ENCODE results near the gene SNCB.

DNA sequence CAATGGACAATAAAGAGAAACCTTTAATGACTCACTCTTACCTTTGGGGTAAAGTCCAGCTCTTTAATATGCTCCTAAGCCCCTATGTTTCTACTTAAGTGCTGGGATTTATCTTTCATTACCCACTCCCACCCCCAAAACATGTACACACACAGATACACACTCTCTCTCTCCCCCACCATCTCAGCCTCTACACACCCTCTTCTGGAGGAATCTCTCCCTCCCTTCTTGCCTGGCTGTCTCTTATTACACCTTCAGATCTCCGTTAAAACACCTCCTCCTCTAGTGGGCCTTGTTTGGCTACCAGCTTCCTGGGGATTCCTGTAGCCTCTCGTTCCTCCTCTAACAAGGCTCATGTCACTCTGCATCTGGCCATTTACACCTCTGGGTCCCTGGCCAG, 27.2 kb downstream of the SNCB start:
- TF ChIP-seq, protein P1, sequence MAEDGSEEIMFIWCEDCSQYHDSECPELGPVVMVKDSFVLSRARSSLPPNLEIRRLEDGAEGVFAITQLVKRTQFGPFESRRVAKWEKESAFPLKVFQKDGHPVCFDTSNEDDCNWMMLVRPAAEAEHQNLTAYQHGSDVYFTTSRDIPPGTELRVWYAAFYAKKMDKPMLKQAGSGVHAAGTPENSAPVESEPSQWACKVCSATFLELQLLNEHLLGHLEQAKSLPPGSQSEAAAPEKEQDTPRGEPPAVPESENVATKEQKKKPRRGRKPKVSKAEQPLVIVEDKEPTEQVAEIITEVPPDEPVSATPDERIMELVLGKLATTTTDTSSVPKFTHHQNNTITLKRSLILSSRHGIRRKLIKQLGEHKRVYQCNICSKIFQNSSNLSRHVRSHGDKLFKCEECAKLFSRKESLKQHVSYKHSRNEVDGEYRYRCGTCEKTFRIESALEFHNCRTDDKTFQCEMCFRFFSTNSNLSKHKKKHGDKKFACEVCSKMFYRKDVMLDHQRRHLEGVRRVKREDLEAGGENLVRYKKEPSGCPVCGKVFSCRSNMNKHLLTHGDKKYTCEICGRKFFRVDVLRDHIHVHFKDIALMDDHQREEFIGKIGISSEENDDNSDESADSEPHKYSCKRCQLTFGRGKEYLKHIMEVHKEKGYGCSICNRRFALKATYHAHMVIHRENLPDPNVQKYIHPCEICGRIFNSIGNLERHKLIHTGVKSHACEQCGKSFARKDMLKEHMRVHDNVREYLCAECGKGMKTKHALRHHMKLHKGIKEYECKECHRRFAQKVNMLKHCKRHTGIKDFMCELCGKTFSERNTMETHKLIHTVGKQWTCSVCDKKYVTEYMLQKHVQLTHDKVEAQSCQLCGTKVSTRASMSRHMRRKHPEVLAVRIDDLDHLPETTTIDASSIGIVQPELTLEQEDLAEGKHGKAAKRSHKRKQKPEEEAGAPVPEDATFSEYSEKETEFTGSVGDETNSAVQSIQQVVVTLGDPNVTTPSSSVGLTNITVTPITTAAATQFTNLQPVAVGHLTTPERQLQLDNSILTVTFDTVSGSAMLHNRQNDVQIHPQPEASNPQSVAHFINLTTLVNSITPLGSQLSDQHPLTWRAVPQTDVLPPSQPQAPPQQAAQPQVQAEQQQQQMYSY (CRISPR knock-in tag; IDR thresholded peaks at IDR 0.05) = no peak
- TF ChIP-seq CTCF (IDR thresholded peaks at IDR 0.05) (no peak), NFYB (CRISPR knock-in tag; conservative IDR thresholded peaks at IDR 0.05; ENCODE audit: low read depth) (no peak), JUN (CRISPR knock-in tag; IDR thresholded peaks at IDR 0.05) (no peak), TEAD4 (CRISPR knock-in tag; IDR thresholded peaks at IDR 0.05) (no peak), CBFB (CRISPR knock-in tag; IDR thresholded peaks at IDR 0.05; ENCODE audit: low read depth) (no peak), ELF4 (CRISPR knock-in tag; IDR thresholded peaks at IDR 0.05; ENCODE audit: low read depth) (no peak), ETV6 (CRISPR knock-in tag; IDR thresholded peaks at IDR 0.05) (no peak)
